ENCODE measurements around the gene CXCL9.

The CXCL9 gene

GRCh38 chr4:75953509-75953908, 53.8 kb downstream of the CXCL9 start:
- no peak for DNase-seq

All from activated naive CD4-positive, alpha-beta T cell (primary cell).